Natural killer cell (primary cell): Measurements from ENCODE around the gene SLC5A10. TPM values are rescaled to one million over a fixed set of nuclear protein-coding genes. Genes with fewer than 3 reads are reported as not detected.

Experiments used
- ATAC-seq, 3 donors: fragments of 150-1000 bp in 2 of 3; fragments of 200-7000 bp in 1 of 3; cut with Tn5 transposase; 1 replicate in 1 of 3; 2 replicates in 2 of 3; pipeline ENCODE4 v1.10.0; 2021; ENCODE audit warnings: mild to moderate bottlenecking in 2 of 3, moderate library complexity in 2 of 3
- DNase-seq, 2 donors: peaks; one replicate each; pipeline versions ENCODE4 v3.0.0 to v3.0.0-alpha.2; 2013 to 2021; ENCODE audit warnings: mixed read lengths in 1 of 2
- H3K27ac ChIP-seq: one replicate; pipeline ENCODE4 v1.5.1; 2013; ENCODE audit warnings: mild to moderate bottlenecking, low read length
- H3K27me3 ChIP-seq: one replicate; pipeline ENCODE4 v1.6.1; 2013; ENCODE audit warnings: low read length; ENCODE audit not compliant: control insufficient read depth, insufficient read depth
- H3K36me3 ChIP-seq: one replicate; pipeline ENCODE4 v1.6.1; 2013; ENCODE audit warnings: low read length; ENCODE audit not compliant: control insufficient read depth, insufficient read depth
- H3K4me1 ChIP-seq: one replicate; pipeline ENCODE4 v1.6.1; 2013; ENCODE audit warnings: low read length; ENCODE audit not compliant: control insufficient read depth, insufficient read depth
- H3K4me3 ChIP-seq: one replicate; pipeline ENCODE4 v1.5.1; 2013; ENCODE audit warnings: low read length
- H3K9me3 ChIP-seq: one replicate; pipeline ENCODE4 v1.6.1; 2013; ENCODE audit warnings: low read length; ENCODE audit not compliant: control insufficient read depth, insufficient read depth
- H3K27ac Mint-ChIP-seq, 2 donors: one replicate each; pipeline ENCODE4 v1.8.0; 2022; ENCODE audit warnings: mild to moderate bottlenecking in 2 of 2, mixed read lengths in 2 of 2, moderate library complexity in 1 of 2
- H3K27me3 Mint-ChIP-seq, 2 donors: one replicate each; pipeline ENCODE4 v1.8.0; 2022; ENCODE audit warnings: low read depth in 2 of 2, mixed read lengths in 2 of 2
- H3K36me3 Mint-ChIP-seq: one replicate; pipeline ENCODE4 v1.8.0; 2022; ENCODE audit warnings: mixed read lengths
- H3K4me1 Mint-ChIP-seq, 2 donors: one replicate each; pipeline ENCODE4 v1.8.0; 2022; ENCODE audit warnings: mixed read lengths in 2 of 2
- H3K4me3 Mint-ChIP-seq: one replicate; pipeline ENCODE4 v1.8.0; 2022; ENCODE audit warnings: mild to moderate bottlenecking, moderate library complexity, mixed read lengths
- H3K9me3 Mint-ChIP-seq, 2 donors: one replicate each; pipeline ENCODE4 v1.8.0; 2022; ENCODE audit warnings: mixed read lengths in 2 of 2
- CTCF ChIP-seq: fragments of 200-600 bp; IDR thresholded peaks from one replicate; pipeline ENCODE4 v1.8.0; 2022; ENCODE audit warnings: antibody characterized with exemption
- WGBS: methylation state at CpG from one replicate; pipeline ENCODE4 v1.1.7; 2013; ENCODE audit warnings: missing lambda C conversion rate; ENCODE audit not compliant: insufficient coverage; 5-methylcytosine and 5-hydroxymethylcytosine counted together
- intact Hi-C: fragments of 100-400 bp; cut with micrococcal nuclease; formaldehyde crosslinking; loops from one replicate; pipeline ENCODE4 v1.14.2; 2022
- total RNA-seq, 4 donors: library from RNA; stranded (reverse); fragments of 120-200 nt in 1 of 4; gene quantifications; one replicate each; pipeline versions ENCODE4 v1.2.3 to v1.2.4, GENCODE V29; 2013 to 2022

SLC5A10 gene
- total RNA-seq, 3 donors from 2014 or later (not counting 1 experiment from before 2014, with no cell fraction given), result 0.28 TPM; not detected in 2

DNA sequence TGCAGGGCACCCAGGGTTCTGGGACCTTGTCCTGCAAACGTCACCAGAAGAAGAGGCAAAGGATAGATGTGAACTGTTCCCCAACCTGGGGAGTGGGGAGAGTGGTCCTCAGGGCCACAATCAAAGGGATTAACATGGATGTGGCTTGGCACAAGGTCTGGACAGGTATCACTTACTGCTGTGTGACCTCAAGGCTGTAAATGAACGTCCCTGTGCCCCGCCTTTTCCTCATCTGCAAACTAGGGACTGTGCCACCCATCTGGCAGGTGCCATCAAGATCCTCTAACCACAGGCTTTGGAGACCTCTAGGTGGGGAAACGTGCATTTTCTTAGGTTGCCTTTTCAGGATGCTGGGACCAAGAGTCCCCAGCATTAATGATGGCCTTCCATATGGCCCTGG, 25.1 kb downstream of the SLC5A10 start:
- no peak overlapping the region for H3K4me3 ChIP-seq
- no peak overlapping the region for H3K27ac Mint-ChIP-seq
- no peaks in the 10 kb centered on the region for H3K27me3 Mint-ChIP-seq
- H3K9me3 Mint-ChIP-seq, result no peaks in the 10 kb centered on the region
- WGBS, result 86% methylated on average over 4 of the region's 4 CpGs
- no peaks in the 10 kb centered on the region for H3K4me1 ChIP-seq
- intact Hi-C loops, result no loop called here
- H3K4me3 Mint-ChIP-seq, result no peak overlapping the region
- DNase-seq, result no peak
- H3K9me3 ChIP-seq, result no peaks in the 10 kb centered on the region
- no peak for TF ChIP-seq CTCF
- H3K36me3 Mint-ChIP-seq, result no peaks in the 10 kb centered on the region
- peaks cover 4% of the 10 kb centered on the region for H3K36me3 ChIP-seq
- H3K27ac ChIP-seq, result no peak overlapping the region
- H3K27me3 ChIP-seq, result no peaks in the 10 kb centered on the region
- H3K4me1 Mint-ChIP-seq, result no peaks in the 10 kb centered on the region
- no peak for ATAC-seq

DNA sequence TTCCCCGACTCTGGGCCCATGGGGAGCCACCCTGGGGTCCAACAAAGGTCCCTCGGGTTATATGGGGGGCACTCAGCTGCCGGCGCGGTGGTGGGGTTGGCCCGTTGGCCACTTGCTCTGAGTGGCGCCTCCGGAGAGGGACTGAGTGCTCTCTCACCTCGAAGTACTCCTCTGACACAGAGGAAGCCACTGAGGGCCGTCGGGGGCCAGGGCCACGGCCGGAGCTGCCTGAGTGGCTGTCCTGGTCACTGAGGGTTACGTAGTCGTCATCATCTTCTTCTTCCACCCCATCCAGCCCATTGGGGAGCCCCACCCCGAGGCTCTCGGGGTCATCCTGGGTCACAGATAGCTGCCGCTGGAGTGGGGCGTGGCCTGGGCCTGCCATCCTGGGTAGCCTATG, 25.7 kb downstream of the SLC5A10 start:
- DNase-seq (no peak), ATAC-seq (no peak)
- Histone ChIP-seq H3K27ac (no peak overlapping the region), H3K9me3 (no peaks in the 10 kb centered on the region), H3K4me3 (no peak overlapping the region), H3K36me3 (peaks cover 4% of the 10 kb centered on the region), H3K4me1 (no peaks in the 10 kb centered on the region), H3K27me3 (no peaks in the 10 kb centered on the region)
- Mint-ChIP-seq H3K27ac (no peak overlapping the region), H3K27me3 (no peaks in the 10 kb centered on the region), H3K36me3 (no peaks in the 10 kb centered on the region), H3K4me3 (no peak overlapping the region), H3K9me3 (no peaks in the 10 kb centered on the region), H3K4me1 (no peaks in the 10 kb centered on the region)
- 93% methylated on average over 19 of the region's 19 CpGs for WGBS
- no peak for TF ChIP-seq CTCF
- intact Hi-C loops, result no loop called here

DNA sequence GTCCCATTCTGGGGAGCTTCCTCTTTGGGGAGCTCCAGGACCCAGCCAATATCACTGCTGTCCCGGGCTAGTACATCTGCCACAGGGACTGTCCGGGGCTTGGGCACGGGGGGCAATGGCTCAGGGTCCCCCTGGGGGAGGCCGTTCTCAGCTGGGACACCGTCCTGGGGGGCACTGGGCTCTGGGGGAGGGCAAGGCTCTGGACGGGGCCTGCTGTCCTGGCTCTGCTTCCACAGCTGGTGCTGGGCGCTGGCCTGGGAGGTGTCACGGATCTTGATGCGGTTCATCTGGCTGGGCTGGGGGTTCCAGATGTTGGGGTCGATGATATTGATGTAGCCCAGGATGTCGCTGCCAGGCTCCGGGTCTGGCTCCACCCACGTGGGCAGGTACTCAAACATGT, 26.1 kb downstream of the SLC5A10 start:
- intact Hi-C loops, result no loop called here
- 96% methylated on average over 13 of the region's 13 CpGs for WGBS
- no peak for ATAC-seq

More for the DNA sequence above, 26.1 kb downstream of the SLC5A10 start:
- no peak overlapping the region for H3K27ac ChIP-seq
- Mint-ChIP-seq H3K36me3 (no peaks in the 10 kb centered on the region), H3K4me3 (no peak overlapping the region), H3K9me3 (no peaks in the 10 kb centered on the region), H3K27me3 (no peaks in the 10 kb centered on the region), H3K4me1 (no peaks in the 10 kb centered on the region), H3K27ac (no peak overlapping the region)
- no peak for TF ChIP-seq CTCF
- no peak for DNase-seq
- no peaks in the 10 kb centered on the region for H3K9me3 ChIP-seq
- peaks cover 4% of the 10 kb centered on the region for H3K36me3 ChIP-seq
- no peaks in the 10 kb centered on the region for H3K4me1 ChIP-seq
- no peaks in the 10 kb centered on the region for H3K27me3 ChIP-seq
- H3K4me3 ChIP-seq, result no peak overlapping the region
